Prostate gland (tissue), 2 donors: ENCODE measurements around the gene WDR93. TPM values are rescaled to one million over a fixed set of nuclear protein-coding genes. Genes with fewer than 3 reads are reported as not detected.

Source experiments
- DNase-seq: peaks from one replicate; pipeline ENCODE4 v3.0.0-alpha.2; 2019; ENCODE audit warnings: low spot score
- H3K27ac ChIP-seq, 2 donors: fragments of 200-600 bp; sonication (generic); 2 replicates each; pipeline ENCODE4 v1.5.1; 2017 to 2019
- H3K27me3 ChIP-seq: fragments of 200-600 bp; sonication (generic); replicated peaks from 2 replicates; pipeline ENCODE4 v1.5.1; 2019; ENCODE audit not compliant: insufficient read depth
- H3K36me3 ChIP-seq, 2 donors: fragments of 200-600 bp; sonication (generic); 1 replicate in 1 of 2; 2 replicates in 1 of 2; pipeline versions ENCODE4 v1.5.1 to v1.8.1; 2017 to 2019
- H3K4me1 ChIP-seq: fragments of 200-600 bp; sonication (generic); replicated peaks from 2 replicates; pipeline ENCODE4 v1.5.1; 2019
- H3K4me3 ChIP-seq, 2 donors: fragments of 200-600 bp; sonication (generic); 2 replicates each; pipeline ENCODE4 v1.5.1; 2017 to 2019
- H3K9me3 ChIP-seq: fragments of 200-600 bp; sonication (generic); 2 replicates; pipeline ENCODE4 v1.5.1; 2017
- POLR2A ChIP-seq: fragments of 450-650 bp; IDR thresholded peaks from one replicate; pipeline ENCODE4 v1.6.1; 2016; ENCODE audit warnings: antibody characterized with exemption, mild to moderate bottlenecking
- POLR2AphosphoS5 ChIP-seq: sonication (generic); formaldehyde crosslinking; IDR thresholded peaks from one replicate; pipeline ENCODE4 v1.6.1; 2017; ENCODE audit warnings: antibody characterized with exemption
- WGBS: methylation state at CpG from one replicate; pipeline ENCODE4 v1.1.5; 2018; 5-methylcytosine and 5-hydroxymethylcytosine counted together
- intact Hi-C: fragments of 100-400 bp; cut with DNase I; formaldehyde crosslinking; loops from one replicate; pipeline ENCODE4 v1.14.2; 2022
- total RNA-seq, 2 donors: library from RNA; depleted of rRNA; stranded (reverse); fragments of >200 nt; gene quantifications; one replicate each; pipeline ENCODE4 v1.1.0, GENCODE V29; 2016
- TF ChIP-seq, protein P1 (sequence below), 4 experiments: fragments of 200-600 bp in 2 of 4; fragments of 450-650 bp in 2 of 4; sonication (generic) in 2 of 4; IDR thresholded peaks; 1 replicate in 3 of 4; 2 replicates in 1 of 4; pipeline ENCODE4 v1.5.1; 2016 to 2019; ENCODE audit warnings: antibody characterized with exemption in 4 of 4, mild to moderate bottlenecking in 2 of 4, moderate library complexity in 2 of 4

Gene WDR93
- total RNA-seq, 2 donors from 2014 or later, result 0.18 to 3.0 TPM

DNA sequence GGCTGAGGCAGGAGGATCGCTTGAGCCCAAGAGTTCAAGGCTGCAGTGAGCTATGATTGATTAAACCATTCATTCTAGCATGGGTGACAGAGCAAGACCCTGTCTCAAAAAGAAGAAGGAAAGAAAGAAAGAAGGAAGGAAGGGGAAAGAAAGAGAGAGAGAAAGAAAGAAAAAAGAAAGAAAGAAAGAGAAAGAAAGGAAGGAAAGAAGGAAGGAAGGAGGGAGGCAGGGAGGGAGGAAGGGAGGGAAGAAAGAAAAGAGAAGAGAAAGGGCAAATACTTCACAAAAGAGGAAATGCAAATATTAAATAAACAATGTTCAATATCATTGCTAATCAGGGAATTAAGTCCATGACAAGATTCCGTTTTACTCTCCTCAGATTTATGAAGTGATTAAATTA lies 31.3 kb upstream of the WDR93 start:
- WGBS, result 87% methylated on average over 2 of the region's 2 CpGs
- Histone ChIP-seq H3K36me3 (no peaks in the 10 kb centered on the region), H3K9me3 (no peaks in the 10 kb centered on the region), H3K4me1 (no peaks in the 10 kb centered on the region), H3K27me3 (no peaks in the 10 kb centered on the region), H3K4me3 (no peak overlapping the region), H3K27ac (no peak overlapping the region)
- no peak for TF ChIP-seq POLR2AphosphoS5
- no peak for TF ChIP-seq POLR2A
- TF ChIP-seq, protein P1, sequence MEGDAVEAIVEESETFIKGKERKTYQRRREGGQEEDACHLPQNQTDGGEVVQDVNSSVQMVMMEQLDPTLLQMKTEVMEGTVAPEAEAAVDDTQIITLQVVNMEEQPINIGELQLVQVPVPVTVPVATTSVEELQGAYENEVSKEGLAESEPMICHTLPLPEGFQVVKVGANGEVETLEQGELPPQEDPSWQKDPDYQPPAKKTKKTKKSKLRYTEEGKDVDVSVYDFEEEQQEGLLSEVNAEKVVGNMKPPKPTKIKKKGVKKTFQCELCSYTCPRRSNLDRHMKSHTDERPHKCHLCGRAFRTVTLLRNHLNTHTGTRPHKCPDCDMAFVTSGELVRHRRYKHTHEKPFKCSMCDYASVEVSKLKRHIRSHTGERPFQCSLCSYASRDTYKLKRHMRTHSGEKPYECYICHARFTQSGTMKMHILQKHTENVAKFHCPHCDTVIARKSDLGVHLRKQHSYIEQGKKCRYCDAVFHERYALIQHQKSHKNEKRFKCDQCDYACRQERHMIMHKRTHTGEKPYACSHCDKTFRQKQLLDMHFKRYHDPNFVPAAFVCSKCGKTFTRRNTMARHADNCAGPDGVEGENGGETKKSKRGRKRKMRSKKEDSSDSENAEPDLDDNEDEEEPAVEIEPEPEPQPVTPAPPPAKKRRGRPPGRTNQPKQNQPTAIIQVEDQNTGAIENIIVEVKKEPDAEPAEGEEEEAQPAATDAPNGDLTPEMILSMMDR (IDR thresholded peaks at IDR 0.05), result no peak
- no peak for DNase-seq
- intact Hi-C loops, result no loop called here

DNA sequence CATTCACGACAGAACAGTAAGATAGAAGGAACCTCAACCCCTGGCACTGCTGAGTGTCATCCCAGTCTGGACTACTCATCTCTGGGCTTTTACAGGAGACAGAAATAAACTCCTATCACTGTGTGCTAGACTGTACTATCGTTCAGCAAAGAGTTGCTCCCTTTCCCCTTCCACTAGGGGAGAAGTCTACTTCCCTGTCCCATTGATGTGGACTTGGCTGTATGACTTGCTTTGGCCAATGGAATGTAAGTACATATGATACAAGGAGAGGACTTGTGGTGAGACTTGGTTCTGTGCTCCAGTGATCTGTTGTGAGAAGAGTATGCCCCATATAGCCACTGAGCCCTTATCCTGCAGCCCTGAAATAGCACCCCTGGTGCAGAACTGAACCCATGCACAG lies 30.1 kb upstream of the WDR93 start:
- H3K4me1 ChIP-seq, result no peaks in the 10 kb centered on the region
- no peak overlapping the region for H3K4me3 ChIP-seq
- TF ChIP-seq POLR2A (no peak), POLR2AphosphoS5 (no peak)
- TF ChIP-seq, protein P1 (IDR thresholded peaks at IDR 0.05), result no peak
- no peaks in the 10 kb centered on the region for H3K27me3 ChIP-seq
- no peak for DNase-seq
- no peaks in the 10 kb centered on the region for H3K36me3 ChIP-seq
- WGBS, result 87% methylated on average over 2 of the region's 2 CpGs
- intact Hi-C loops, result no loop called here
- H3K27ac ChIP-seq, result no peak overlapping the region
- no peaks in the 10 kb centered on the region for H3K9me3 ChIP-seq

DNA sequence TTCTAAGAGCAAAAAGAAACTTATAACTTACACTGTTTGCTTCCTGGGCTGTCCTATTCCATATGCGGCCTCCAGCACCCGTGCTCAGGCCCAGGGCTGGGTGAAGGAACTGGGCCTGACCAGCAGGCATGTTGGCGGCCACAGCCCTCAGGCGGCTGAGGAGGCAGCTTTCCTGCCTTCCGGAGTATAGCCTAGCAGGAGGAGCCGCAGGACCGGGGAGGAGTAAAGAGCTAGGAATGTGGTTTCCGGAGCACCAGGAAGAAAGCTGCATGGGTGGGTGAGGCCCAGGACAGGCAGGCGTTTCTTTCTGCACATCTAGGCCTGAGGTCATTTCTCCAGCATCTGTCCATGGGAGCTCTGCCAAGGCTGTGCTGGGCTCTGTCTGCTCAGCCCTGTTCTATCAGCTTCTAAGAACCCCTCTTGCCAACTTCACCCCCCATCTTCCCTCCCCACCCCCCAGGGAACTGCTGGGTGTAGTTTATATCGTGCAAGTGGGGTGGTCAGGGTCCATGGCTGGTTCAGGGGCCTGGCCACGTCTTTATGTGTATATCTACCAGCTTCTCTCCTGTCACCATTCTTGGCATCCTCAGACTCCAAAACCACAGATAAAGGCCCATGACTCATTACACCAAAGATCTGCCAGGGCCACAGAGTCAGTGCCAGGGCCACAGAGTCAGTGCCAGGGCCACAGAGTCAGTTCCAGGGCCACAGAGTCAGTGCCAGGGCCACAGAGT lies 27.6 kb upstream of the WDR93 start:
- Histone ChIP-seq H3K4me3 (no peak overlapping the region), H3K27me3 (no peaks in the 10 kb centered on the region), H3K9me3 (no peaks in the 10 kb centered on the region), H3K36me3 (no peaks in the 10 kb centered on the region), H3K4me1 (no peaks in the 10 kb centered on the region), H3K27ac (no peak overlapping the region)
- intact Hi-C loops, result no loop called here
- TF ChIP-seq, protein P1 (IDR thresholded peaks at IDR 0.05), result no peak
- TF ChIP-seq POLR2AphosphoS5, result no peak
- no peak for TF ChIP-seq POLR2A
- 62% methylated on average over 11 of the region's 11 CpGs for WGBS
- no peak for DNase-seq

DNA sequence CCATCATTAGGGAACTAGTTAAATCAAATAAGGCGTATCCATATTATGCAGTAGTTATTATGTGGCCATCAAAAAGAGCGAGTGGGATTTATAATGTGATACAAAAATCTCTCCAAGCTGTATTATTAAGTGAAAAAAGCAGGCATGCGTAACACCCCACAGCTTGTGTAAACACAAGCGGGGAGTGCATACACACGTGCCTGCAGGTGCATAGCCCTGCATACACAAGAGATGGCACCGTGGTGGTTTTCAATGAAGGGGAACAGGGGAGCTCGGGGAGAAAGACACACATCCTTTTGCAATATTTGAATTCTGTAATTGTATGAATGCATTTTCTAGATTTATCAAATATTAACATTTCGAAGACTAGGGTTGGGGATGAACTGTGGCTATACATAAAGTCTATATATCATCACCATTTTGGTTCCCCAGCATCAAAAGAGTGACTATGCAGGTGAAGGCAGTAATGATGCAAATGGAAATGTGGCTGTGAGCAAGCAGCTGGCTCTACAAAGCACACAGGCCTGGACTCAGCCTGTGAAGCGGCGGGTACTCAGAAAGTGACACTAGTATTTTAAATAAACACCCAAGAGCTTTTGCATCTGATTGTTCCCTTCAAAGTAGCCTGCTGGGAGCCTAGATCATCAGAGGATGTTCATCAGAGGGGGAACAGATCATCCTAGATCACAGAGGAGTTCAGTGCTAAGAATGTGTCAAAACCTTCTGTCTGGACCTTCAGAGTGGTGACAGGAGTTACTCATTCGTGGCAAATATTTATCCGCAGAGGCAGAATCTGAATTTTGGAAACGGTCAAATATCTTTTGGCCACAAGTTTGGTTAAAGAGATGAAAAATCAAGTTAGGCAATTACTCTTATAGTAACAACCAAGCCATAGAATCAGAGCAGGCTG lies 25.9 kb upstream of the WDR93 start:
- intact Hi-C loops, result no loop called here
- DNase-seq, result no peak
- TF ChIP-seq, protein P1 (IDR thresholded peaks at IDR 0.05), result no peak
- TF ChIP-seq POLR2AphosphoS5 (no peak), POLR2A (no peak)
- Histone ChIP-seq H3K36me3 (no peaks in the 10 kb centered on the region), H3K27ac (peak overlapping the region in 1 of 2 donors; percentile 70), H3K4me3 (peak overlapping the region in 1 of 2 donors; percentile 35), H3K9me3 (no peaks in the 10 kb centered on the region), H3K4me1 (no peaks in the 10 kb centered on the region), H3K27me3 (no peaks in the 10 kb centered on the region)
- WGBS, result 82% methylated on average over 13 of the region's 13 CpGs
